ENCODE measurements around the gene MIEF1. TPM values are rescaled to one million over a fixed set of nuclear protein-coding genes. Genes with fewer than 3 reads are reported as not detected.
A peak's percentile ranks its signal among the peaks of the same experiment; 100 is the strongest.

Gene MIEF1
- total RNA-seq, 4 donors from 2014 or later: 16.5 to 51.0 (median 41.3) TPM

- peak in 1 of 3 donors; percentile 54 for DNase-seq
- H3K4me3 ChIP-seq: peak overlapping the region; percentile 0 to 98 (median 96)
- peaks cover 0 to 37% (median 0%) of the 10 kb centered on the region in 3 donors for H3K36me3 ChIP-seq
- no peaks in the 10 kb centered on the region for H3K27me3 ChIP-seq
- H3K4me1 ChIP-seq: peaks cover 5 to 56% (median 32%) of the 10 kb centered on the region in 4 donors
- peak overlapping the region; percentile 20 to 98 (median 75) for H3K27ac ChIP-seq
- no peaks in the 10 kb centered on the region for H3K9me3 ChIP-seq
- TF ChIP-seq CTCF (IDR thresholded peaks at IDR 0.05) (no peak), POLR2A (IDR thresholded peaks at IDR 0.05) (peak in 1 of 2 donors; percentile 20)
Measured at GRCh38 chr22:39522567-39523300, 20.6 kb downstream of the MIEF1 start.

GRCh38 chr22:39524089-39524752 is 22.1 kb downstream of the MIEF1 start:
- Histone ChIP-seq H3K27ac (peak overlapping the region in 2 of 4 donors; percentile 31 to 41), H3K27me3 (no peaks in the 10 kb centered on the region), H3K4me3 (no peak overlapping the region), H3K36me3 (peaks cover 0 to 37% (median 0%) of the 10 kb centered on the region in 3 donors), H3K9me3 (no peaks in the 10 kb centered on the region), H3K4me1 (peaks cover 17 to 61% (median 41%) of the 10 kb centered on the region in 4 donors)
- no peak for DNase-seq
- no peak for TF ChIP-seq POLR2A (IDR thresholded peaks at IDR 0.05)
- TF ChIP-seq CTCF (IDR thresholded peaks at IDR 0.05): no peak

GRCh38 chr22:39524753-39525657 is 22.9 kb downstream of the MIEF1 start:
- Histone ChIP-seq H3K27me3 (no peaks in the 10 kb centered on the region), H3K4me1 (peaks cover 20 to 67% (median 48%) of the 10 kb centered on the region in 4 donors), H3K9me3 (no peaks in the 10 kb centered on the region), H3K27ac (peak overlapping the region in 3 of 4 donors; percentile 6 to 41 (median 31)), H3K4me3 (no peak overlapping the region), H3K36me3 (peaks cover 0 to 44% (median 0%) of the 10 kb centered on the region in 3 donors)
- no peak for DNase-seq
- TF ChIP-seq CTCF (IDR thresholded peaks at IDR 0.05) (no peak), POLR2A (IDR thresholded peaks at IDR 0.05) (no peak)

- Histone ChIP-seq H3K27me3 (no peaks in the 10 kb centered on the region), H3K9me3 (no peaks in the 10 kb centered on the region), H3K4me1 (peaks cover 23 to 73% (median 52%) of the 10 kb centered on the region in 4 donors), H3K27ac (peak overlapping the region in 3 of 4 donors; percentile 6 to 41 (median 31)), H3K36me3 (peaks cover 0 to 49% (median 0%) of the 10 kb centered on the region in 3 donors), H3K4me3 (no peak overlapping the region)
- TF ChIP-seq CTCF (IDR thresholded peaks at IDR 0.05): no peak
- no peak for TF ChIP-seq POLR2A (IDR thresholded peaks at IDR 0.05)
- no peak for DNase-seq
Measured at GRCh38 chr22:39525658-39525975, 23.5 kb downstream of the MIEF1 start.

- Histone ChIP-seq H3K4me3 (no peak overlapping the region), H3K27me3 (no peaks in the 10 kb centered on the region), H3K27ac (peak overlapping the region in 3 of 4 donors; percentile 77 to 91 (median 88)), H3K9me3 (no peaks in the 10 kb centered on the region), H3K36me3 (peaks cover 0 to 42% (median 0%) of the 10 kb centered on the region in 3 donors), H3K4me1 (peaks cover 23 to 80% (median 54%) of the 10 kb centered on the region in 4 donors)
- no peak for TF ChIP-seq CTCF (IDR thresholded peaks at IDR 0.05)
- DNase-seq: peak in 1 of 3 donors; percentile 71
Measured at GRCh38 chr22:39526736-39527171, 24.7 kb downstream of the MIEF1 start.
